GM12878 (cell line): ENCODE results near the gene MVK. TPM values are rescaled to one million over a fixed set of nuclear protein-coding genes. Genes with fewer than 3 reads are reported as not detected.

Experiments used
- ATAC-seq: fragments of 200-7000 bp; cut with Tn5 transposase; 3 replicates; pipeline ENCODE4 v1.9.1; 2020; ENCODE audit warnings: mild to moderate bottlenecking, moderate library complexity
- BruUV-seq: library from RNA; stranded (reverse); fragments of 400-500 nt; replicated peaks from 2 replicates; lab custom pipeline; 2021; lab: Mats Ljungman, UMichigan
- CTCF ChIA-PET: fragments of 300-600 bp; sonication (Branson Sonifier 250); formaldehyde crosslinking; extraction: SDS; loops from one replicate; lab custom pipeline; 2021; ENCODE audit warnings: inconsistent platforms; lab: Yijun Ruan, JAX
- POLR2A ChIA-PET: fragments of 350-600 bp; formaldehyde crosslinking; extraction: SDS; loops from one replicate; lab custom pipeline; 2021; ENCODE audit warnings: inconsistent platforms; lab: Charles Lee
- RAD21 ChIA-PET: fragments of 300-600 bp; sonication (Branson Sonifier 250); formaldehyde crosslinking; loops from one replicate; lab custom pipeline; 2023; ENCODE audit warnings: antibody characterized with exemption; ENCODE audit not compliant: unreplicated experiment; lab: Charles Lee
- SMC1A ChIA-PET: fragments of 300-600 bp; sonication (Branson Sonifier 250); formaldehyde crosslinking; loops from one replicate; lab custom pipeline; 2023; ENCODE audit not compliant: unreplicated experiment, uncharacterized antibody; lab: Charles Lee
- DNase-seq: peaks from one replicate; pipeline ENCODE4 v3.0.0-alpha.2; 2011; ENCODE audit warnings: low read depth, low spot score
- FAIRE-seq: peaks from 3 replicates; lab custom pipeline; 2011; peaks lifted over from hg19 to GRCh38; lab: Jason Lieb, UNC
- H2AFZ ChIP-seq: 2 replicates; pipeline ENCODE4 v1.6.0; 2011; ENCODE audit warnings: low read depth, low read length, control low read depth; ENCODE audit not compliant: control insufficient read depth
- H3K27ac ChIP-seq: 2 replicates; pipeline ENCODE4 v1.5.1; 2011; ENCODE audit warnings: control low read depth; ENCODE audit not compliant: control insufficient read depth, insufficient read depth
- H3K27me3 ChIP-seq, 2 experiments: replicated peaks in 1 of 2; 2 replicates each; pipeline versions ENCODE4 v1.6.0 to v1.6.1; 2011; ENCODE audit warnings: low read length in 1 of 2; ENCODE audit not compliant: control insufficient read depth in 2 of 2, insufficient read depth in 2 of 2
- H3K36me3 ChIP-seq, 2 experiments: 2 replicates each; pipeline ENCODE4 v1.5.1; 2011; ENCODE audit warnings: low read length in 1 of 2; ENCODE audit not compliant: control insufficient read depth in 2 of 2, insufficient read depth in 2 of 2
- H3K4me1 ChIP-seq: 2 replicates; pipeline ENCODE4 v1.6.1; 2011; ENCODE audit warnings: mild to moderate bottlenecking, low read length, moderate library complexity, mixed read lengths; ENCODE audit not compliant: control insufficient read depth, insufficient read depth
- H3K4me2 ChIP-seq: 2 replicates; pipeline ENCODE4 v1.6.0; 2011; ENCODE audit warnings: control low read depth; ENCODE audit not compliant: control insufficient read depth, insufficient read depth
- H3K4me3 ChIP-seq: fragments of 200-600 bp; sonication (generic); 2 replicates; pipeline ENCODE4 v1.5.1; 2016
- H3K79me2 ChIP-seq: 2 replicates; pipeline ENCODE4 v1.6.0; 2011; ENCODE audit warnings: low read length; ENCODE audit not compliant: control insufficient read depth, insufficient read depth
- H3K9ac ChIP-seq: 2 replicates; pipeline ENCODE4 v1.8.0; 2011; ENCODE audit warnings: low read length, control low read depth, mixed read lengths; ENCODE audit not compliant: control insufficient read depth, insufficient read depth
- H3K9me3 ChIP-seq: replicated peaks from 3 replicates; pipeline ENCODE4 v1.5.1; 2011; ENCODE audit warnings: mild to moderate bottlenecking, low read length; ENCODE audit not compliant: control insufficient read depth, insufficient read depth
- H4K20me1 ChIP-seq: 2 replicates; pipeline ENCODE4 v1.6.0; 2011; ENCODE audit not compliant: control insufficient read depth, insufficient read depth
- ATF3 ChIP-seq: IDR thresholded peaks from 2 replicates; pipeline ENCODE4 v1.6.1; 2011; ENCODE audit warnings: low read depth, mild to moderate bottlenecking, low read length, moderate library complexity, borderline replicate concordance; ENCODE audit errors: extremely low read depth
- CBX5 ChIP-seq: sonication (generic); IDR thresholded peaks from 2 replicates; pipeline ENCODE4 v1.6.1; 2016; ENCODE audit warnings: low read depth, moderate library complexity, mild to moderate bottlenecking, inconsistent platforms
- CHD4 ChIP-seq: fragments of 200-600 bp; sonication (generic); IDR thresholded peaks from 2 replicates; pipeline ENCODE4 v1.6.1; 2016; ENCODE audit warnings: mild to moderate bottlenecking
- GABPA ChIP-seq: IDR thresholded peaks from 2 replicates; pipeline ENCODE4 v1.6.1; 2014; ENCODE audit warnings: antibody characterized with exemption, low read depth, mild to moderate bottlenecking, inconsistent platforms
- HSF1 ChIP-seq: fragments of 150-350 bp; IDR thresholded peaks from 2 replicates; pipeline ENCODE4 v1.6.1; 2014; ENCODE audit warnings: mild to moderate bottlenecking, low read depth, low read length
- LARP7 ChIP-seq: fragments of 450-650 bp; IDR thresholded peaks from 2 replicates; pipeline ENCODE4 v1.6.1; 2017; ENCODE audit warnings: mild to moderate bottlenecking
- MEF2B ChIP-seq: fragments of 450-650 bp; IDR thresholded peaks from 2 replicates; pipeline ENCODE4 v1.6.1; 2018; ENCODE audit warnings: mild to moderate bottlenecking, moderate library complexity; ENCODE audit not compliant: partially characterized antibody, poor library complexity, severe bottlenecking
- PAX8 ChIP-seq: fragments of 450-650 bp; IDR thresholded peaks from 2 replicates; pipeline ENCODE4 v1.6.1; 2017; ENCODE audit warnings: mild to moderate bottlenecking, moderate library complexity
- PBX3 ChIP-seq: IDR thresholded peaks from 2 replicates; pipeline ENCODE4 v1.6.1; 2011; ENCODE audit warnings: mild to moderate bottlenecking, low read depth, low read length, moderate library complexity; ENCODE audit not compliant: insufficient replicate concordance
- POU2F2 ChIP-seq: IDR thresholded peaks from 3 replicates; pipeline ENCODE4 v1.6.1; 2011; ENCODE audit warnings: low read depth, mild to moderate bottlenecking, low read length, borderline replicate concordance
- RCOR1 ChIP-seq: conservative IDR thresholded peaks from 2 replicates; pipeline ENCODE4 v1.6.1; 2012; ENCODE audit warnings: low read depth, low read length, improper control_type of control experiment
- SKIL ChIP-seq: fragments of 450-650 bp; IDR thresholded peaks from 2 replicates; pipeline ENCODE4 v1.6.1; 2017; ENCODE audit warnings: mild to moderate bottlenecking, low read depth, inconsistent platforms; ENCODE audit not compliant: poor library complexity, severe bottlenecking
- STAT3 ChIP-seq: IDR thresholded peaks from 2 replicates; pipeline ENCODE4 v1.6.1; 2011; ENCODE audit warnings: low read depth, low read length, improper control_type of control experiment
- TAF1 ChIP-seq: IDR thresholded peaks from 2 replicates; pipeline ENCODE4 v1.6.1; 2011; ENCODE audit warnings: mild to moderate bottlenecking, low read depth, low read length, borderline replicate concordance
- ZNF687 ChIP-seq: fragments of 450-650 bp; IDR thresholded peaks from 2 replicates; pipeline ENCODE4 v1.6.1; 2017; ENCODE audit warnings: mild to moderate bottlenecking, moderate library complexity
- WGBS: methylation state at CpG from one replicate; pipeline ENCODE4 v1.1.6; 2016; ENCODE audit warnings: low lambda C conversion rate; ENCODE audit not compliant: insufficient replicate concordance, insufficient coverage; ENCODE audit errors: missing lambda C conversion rate; 5-methylcytosine and 5-hydroxymethylcytosine counted together
- in situ Hi-C: fragments of 300-500 bp; cut with MboI; formaldehyde crosslinking; loops from 9 replicates; pipeline ENCODE4 v1.14.3; 2018; ENCODE audit warnings: mixed read lengths
- intact Hi-C: fragments of 100-400 bp; cut with micrococcal nuclease; formaldehyde crosslinking; loops from one replicate; pipeline ENCODE4 v1.14.2; 2022; ENCODE audit not compliant: unreplicated experiment
- polyA plus RNA-seq, 11 experiments: library from polyadenylated mRNA; depleted of rRNA in 4 of 11; unstranded in 6 of 11; stranded (reverse) in 5 of 11; fragments of >200 nt; fragmentation: Nextera tagmentation in 4 of 11; fragmentation: Illumina TruSeq in 1 of 11; extraction: Ambion mirVana in 4 of 11; extraction: Trizol in 1 of 11; gene quantifications; 1 replicate in 1 of 11; 2 replicates in 10 of 11; pipeline versions ENCODE4 v1.2.1 to v1.2.3, GENCODE V29; 2011 to 2016; ENCODE audit warnings: inconsistent platforms in 2 of 11, missing spikeins in 2 of 11, low read depth in 1 of 11
- total RNA-seq, 4 experiments: library from RNA; depleted of rRNA in 3 of 4; stranded (reverse); fragments of >200 nt in 3 of 4; fragmentation: Illumina TruSeq in 1 of 4; extraction: Trizol in 1 of 4; gene quantifications; 2 replicates each; pipeline versions ENCODE4 v1.2.1 to v1.2.3, GENCODE V29; 2013 to 2021

Gene MVK
- total and polyA plus RNA-seq, 10 of the 15 experiments (the other 5 are each of a cell fraction or from before 2014, with no cell fraction given) = 0.24 to 46.7 (median 31.9) TPM

- H2AFZ ChIP-seq = no peak overlapping the region
- no peak overlapping the region for H3K4me3 ChIP-seq
- no peak for TF ChIP-seq PBX3
- no peak for TF ChIP-seq LARP7
- no peak for TF ChIP-seq STAT3
- no peak for TF ChIP-seq CBX5
- no peak for TF ChIP-seq TAF1
- no peak for TF ChIP-seq MEF2B
- no peak for TF ChIP-seq GABPA
- no peak for TF ChIP-seq PAX8
- no peak for TF ChIP-seq RCOR1
- no peak for TF ChIP-seq POU2F2
- no peak for TF ChIP-seq SKIL
- no peak for TF ChIP-seq HSF1
- TF ChIP-seq ZNF687 = no peak
- TF ChIP-seq ATF3 = no peak
- TF ChIP-seq CHD4 = no peak
- H3K9ac ChIP-seq = no peak overlapping the region
- in situ Hi-C loops = no loop called here
- BruUV-seq = no TSS peak
- H4K20me1 ChIP-seq = no peaks in the 10 kb centered on the region
- no peak overlapping the region for H3K27ac ChIP-seq
- ChIA-PET CTCF (no interaction called here), RAD21 (no interaction called here), SMC1A (interaction anchor here (0.7 kb wide), 1 partner anchor 174 kb away, joined by 3 read pairs; no protein-coding TSS in a partner anchor), POLR2A (interaction anchor here (0.7 kb wide), 2 partner anchors 13 to 90 kb away, joined by 3 read pairs; no protein-coding TSS in a partner anchor)
- intact Hi-C loops = no loop called here
- no peak for FAIRE-seq
- H3K9me3 ChIP-seq = no peaks in the 10 kb centered on the region
- H3K4me1 ChIP-seq = no peaks in the 10 kb centered on the region
- no peak overlapping the region for H3K4me2 ChIP-seq
- no peaks in the 10 kb centered on the region for H3K27me3 ChIP-seq
- 47% methylated on average over 12 of the region's 12 CpGs for WGBS
- H3K79me2 ChIP-seq = no peaks in the 10 kb centered on the region
- no peaks in the 10 kb centered on the region for H3K36me3 ChIP-seq
- DNase-seq = no peak
- ATAC-seq = no peak
Measured at GRCh38 chr12:109550281-109550680, 23.3 kb upstream of the MVK start.
